Lung (tissue), 12 donors: ENCODE data around the gene CRK. TPM values are rescaled to one million over a fixed set of nuclear protein-coding genes. Genes with fewer than 3 reads are reported as not detected.
"Not testable (repeated sequence)": the region's sequence is repeated elsewhere in the genome, so short reads cannot be mapped to it uniquely, and the experiment has no call there.

ENCODE experiments used
- ATAC-seq: fragments of 200-7000 bp; cut with Tn5 transposase; one replicate; pipeline ENCODE4 v1.9.1; 2020; ENCODE audit warnings: moderate number of reproducible peaks; ENCODE audit not compliant: insufficient read depth, low FRiP score
- DNase-seq, 3 donors: peaks; one replicate each; pipeline ENCODE4 v3.0.0-alpha.2; 2013 to 2017
- H3K27ac ChIP-seq, 2 donors: one replicate each; pipeline ENCODE4 v1.5.1; 2013; ENCODE audit warnings: mild to moderate bottlenecking in 2 of 2, moderate library complexity in 2 of 2, control low read depth in 1 of 2, inconsistent platforms in 1 of 2, low read depth in 1 of 2, low read length in 1 of 2
- H3K27me3 ChIP-seq, 3 donors: one replicate each; pipeline ENCODE4 v1.5.1; 2013; ENCODE audit warnings: low read length in 2 of 3; ENCODE audit not compliant: control insufficient read depth in 3 of 3, insufficient read depth in 3 of 3
- H3K36me3 ChIP-seq, 4 donors: one replicate each; pipeline ENCODE4 v1.5.1; 2013; ENCODE audit warnings: low read length in 4 of 4, mild to moderate bottlenecking in 1 of 4, moderate library complexity in 1 of 4; ENCODE audit not compliant: control insufficient read depth in 4 of 4, insufficient read depth in 4 of 4
- H3K4me1 ChIP-seq, 5 donors: one replicate each; pipeline ENCODE4 v1.5.1; 2013; ENCODE audit warnings: low read length in 5 of 5, mild to moderate bottlenecking in 2 of 5, moderate library complexity in 1 of 5; ENCODE audit not compliant: control insufficient read depth in 5 of 5, insufficient read depth in 5 of 5
- H3K4me3 ChIP-seq: one replicate; pipeline ENCODE4 v1.5.1; 2013; ENCODE audit warnings: mild to moderate bottlenecking, control low read depth, moderate library complexity
- H3K9ac ChIP-seq, 2 donors: one replicate each; pipeline ENCODE4 v1.5.1; 2013; ENCODE audit warnings: low read length in 2 of 2, control low read depth in 1 of 2; ENCODE audit not compliant: insufficient read depth in 1 of 2
- H3K9me3 ChIP-seq, 4 donors: one replicate each; pipeline ENCODE4 v1.5.1; 2013; ENCODE audit warnings: low read length in 3 of 4, mild to moderate bottlenecking in 1 of 4, moderate library complexity in 1 of 4; ENCODE audit not compliant: control insufficient read depth in 4 of 4, insufficient read depth in 3 of 4
- WGBS, 2 donors: extraction: QIAGEN DNeasy Blood & Tissue Kit; methylation state at CpG; one replicate each; pipeline ENCODE4 v1.1.7; 2013; 5-methylcytosine and 5-hydroxymethylcytosine counted together
- polyA plus RNA-seq, 2 donors: library from polyadenylated mRNA; stranded (reverse); fragments of 200-250 nt; gene quantifications; one replicate each; pipeline ENCODE4 v1.2.1, GENCODE V29; 2013
- total RNA-seq, 2 donors: library from RNA; depleted of rRNA in 1 of 2; stranded (reverse); fragments of >200 nt in 1 of 2; gene quantifications; one replicate each; pipeline ENCODE4 v1.2.1, GENCODE V29; 2014 to 2021
- TF ChIP-seq, protein P1 (sequence below): IDR thresholded peaks from 2 replicates; pipeline ENCODE4 v1.5.1; 2012; ENCODE audit warnings: mild to moderate bottlenecking; ENCODE audit errors: control extremely low read depth, extremely low read depth
- donor health status: control.
- donor health status: control.
- donor health status: Bipolar disorder and iron deficiency.
- donor health status: healthy.
- donor health status: DM: yes; HTN: yes; CAD: no.

CRK gene
- total and polyA plus RNA-seq, 4 donors, result 29.3 to 67.5 (median 49.5) TPM

DNA sequence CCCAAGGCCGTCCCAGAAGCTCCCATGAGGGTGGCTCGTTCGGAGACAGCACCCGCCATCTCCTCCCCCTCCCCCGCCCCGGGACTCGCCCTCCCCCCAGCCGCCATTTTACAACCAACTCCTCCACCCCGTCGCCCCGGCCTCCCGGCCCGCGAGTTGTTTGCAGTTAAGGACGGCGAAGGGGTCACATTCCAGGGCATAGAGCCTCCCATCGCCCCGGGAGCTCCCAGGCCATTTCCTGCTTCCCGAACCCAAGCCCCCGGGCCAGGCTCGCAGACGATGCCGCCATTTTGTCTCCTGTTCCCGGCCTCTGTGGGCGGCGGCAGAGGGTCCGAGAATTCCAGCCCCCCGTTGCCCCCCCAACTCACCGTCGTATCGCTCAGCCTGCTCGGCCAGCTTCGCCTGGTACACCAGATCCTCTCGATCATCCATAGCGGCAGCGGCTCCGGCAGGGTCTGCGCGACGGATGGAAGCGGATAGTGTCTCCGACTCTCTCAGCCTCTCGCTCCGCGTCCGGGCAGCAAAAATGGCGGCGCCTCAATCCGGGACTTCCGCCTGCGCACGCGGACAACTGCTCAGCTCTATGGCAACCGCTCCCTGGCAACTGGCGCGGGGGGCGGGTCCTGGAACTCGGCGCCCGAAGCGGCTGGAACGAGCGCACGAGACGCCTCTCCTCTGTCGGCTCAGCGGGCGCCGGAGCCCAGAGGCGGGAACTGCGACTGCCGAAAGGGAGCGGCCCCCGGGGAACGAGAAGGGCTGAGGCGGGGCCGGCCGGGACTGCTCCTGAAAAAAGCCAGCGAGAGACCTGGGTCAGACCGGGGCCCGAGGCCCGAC is 56.1 kb downstream of the CRK start, which contains the start of gene YWHAE:
TSS of gene YWHAE (minus strand) at position 544 of the 834 bp plus-strand sequence. CDS start at position 432, 112 bp downstream.
- H3K27ac ChIP-seq, result peak within 1 kb of the TSS; percentile 95 to 97
- peak within 1 kb of the TSS; percentile 94 for H3K4me3 ChIP-seq
- no peaks in the 10 kb centered on the region for H3K9me3 ChIP-seq
- peak; percentile 97 for ATAC-seq
- H3K27me3 ChIP-seq, result no peaks in the 10 kb centered on the region
- TF ChIP-seq, protein P1, sequence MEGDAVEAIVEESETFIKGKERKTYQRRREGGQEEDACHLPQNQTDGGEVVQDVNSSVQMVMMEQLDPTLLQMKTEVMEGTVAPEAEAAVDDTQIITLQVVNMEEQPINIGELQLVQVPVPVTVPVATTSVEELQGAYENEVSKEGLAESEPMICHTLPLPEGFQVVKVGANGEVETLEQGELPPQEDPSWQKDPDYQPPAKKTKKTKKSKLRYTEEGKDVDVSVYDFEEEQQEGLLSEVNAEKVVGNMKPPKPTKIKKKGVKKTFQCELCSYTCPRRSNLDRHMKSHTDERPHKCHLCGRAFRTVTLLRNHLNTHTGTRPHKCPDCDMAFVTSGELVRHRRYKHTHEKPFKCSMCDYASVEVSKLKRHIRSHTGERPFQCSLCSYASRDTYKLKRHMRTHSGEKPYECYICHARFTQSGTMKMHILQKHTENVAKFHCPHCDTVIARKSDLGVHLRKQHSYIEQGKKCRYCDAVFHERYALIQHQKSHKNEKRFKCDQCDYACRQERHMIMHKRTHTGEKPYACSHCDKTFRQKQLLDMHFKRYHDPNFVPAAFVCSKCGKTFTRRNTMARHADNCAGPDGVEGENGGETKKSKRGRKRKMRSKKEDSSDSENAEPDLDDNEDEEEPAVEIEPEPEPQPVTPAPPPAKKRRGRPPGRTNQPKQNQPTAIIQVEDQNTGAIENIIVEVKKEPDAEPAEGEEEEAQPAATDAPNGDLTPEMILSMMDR, result no peak
- H3K36me3 ChIP-seq, result peaks cover 0 to 13% (median 4%) of the 10 kb centered on the region in 4 donors
- DNase-seq, result peak; percentile 98
- H3K9ac ChIP-seq, result peak within 1 kb of the TSS; percentile 86 to 97
- 0 to 1% methylated on average over 82 of the region's 82 CpGs for WGBS, 2 donors
- H3K4me1 ChIP-seq, result peaks cover 6 to 17% (median 8%) of the 10 kb centered on the region in 5 donors

DNA sequence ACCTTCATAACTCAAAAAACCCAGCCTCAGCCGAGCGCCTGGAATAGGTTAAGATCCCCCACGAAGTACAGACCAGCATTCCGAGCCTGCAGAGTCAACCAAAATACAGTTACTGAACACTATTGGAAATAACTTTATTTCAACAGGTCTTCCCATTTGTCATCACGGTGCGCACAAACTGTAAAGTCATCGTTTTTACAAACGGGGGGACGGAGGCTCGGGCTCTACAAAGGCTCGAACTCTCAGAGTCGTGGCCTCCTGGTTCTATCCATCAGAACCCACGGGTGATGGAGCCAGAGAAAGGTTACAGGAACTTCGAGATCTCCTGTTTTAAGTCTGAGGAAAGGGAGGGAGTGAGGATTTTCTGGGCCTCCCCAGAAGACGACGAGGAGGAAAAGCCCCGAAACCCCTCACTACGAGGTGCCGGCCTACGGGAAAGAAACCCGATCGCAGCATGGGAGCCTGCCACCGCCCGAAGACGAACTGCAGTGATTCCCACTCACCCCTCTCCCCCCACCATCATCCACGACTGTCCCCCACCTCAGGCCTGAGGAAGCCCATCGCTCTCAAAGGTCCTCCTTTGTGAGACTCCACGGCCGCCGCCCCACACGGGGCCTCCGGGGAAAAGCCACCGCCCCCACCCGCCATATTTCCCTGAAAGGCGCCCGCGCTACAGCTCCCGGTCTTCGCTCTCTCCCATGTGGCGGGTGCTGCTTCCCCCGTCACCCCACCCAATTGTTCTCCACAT is 56.9 kb downstream of the CRK start:
- DNase-seq (peak; percentile 24 to 48 (median 43)), ATAC-seq (peak; percentile 21)
- WGBS, 2 donors, result 0% methylated on average over 38 to 41 of the region's 41 CpGs
- H3K4me3 ChIP-seq, result peak overlapping the region; percentile 94
- TF ChIP-seq, protein P1, result no peak
- peak overlapping the region; percentile 95 to 97 for H3K27ac ChIP-seq
- peak overlapping the region; percentile 86 to 97 for H3K9ac ChIP-seq
- no peaks in the 10 kb centered on the region for H3K27me3 ChIP-seq
- H3K4me1 ChIP-seq, result peaks cover 8 to 17% (median 10%) of the 10 kb centered on the region in 5 donors
- no peaks in the 10 kb centered on the region for H3K9me3 ChIP-seq
- peaks cover 0 to 13% (median 4%) of the 10 kb centered on the region in 4 donors for H3K36me3 ChIP-seq

DNA sequence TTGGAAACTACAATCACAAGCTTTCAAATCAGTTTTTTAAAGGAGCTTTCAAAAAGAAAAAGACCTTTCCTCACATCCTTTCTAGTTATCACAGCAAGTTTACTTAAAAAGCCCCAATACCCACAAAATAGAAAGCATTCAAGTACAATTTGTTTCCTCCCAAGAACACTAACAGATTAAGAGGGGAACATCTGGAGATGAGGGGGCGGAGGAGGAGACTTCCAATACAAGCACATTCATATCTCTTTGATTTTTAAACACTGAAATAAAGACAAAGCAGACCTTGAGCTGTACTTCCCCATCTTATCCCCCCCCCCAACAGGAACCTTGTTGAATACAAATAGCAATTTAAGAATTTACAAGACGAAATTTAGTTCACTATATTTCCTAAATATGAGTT is 58.0 kb downstream of the CRK start:
- H3K9me3 ChIP-seq, result no peaks in the 10 kb centered on the region
- peaks cover 0 to 13% (median 5%) of the 10 kb centered on the region in 4 donors for H3K36me3 ChIP-seq
- H3K4me1 ChIP-seq, result peaks cover 8 to 17% (median 11%) of the 10 kb centered on the region in 5 donors
- no peak overlapping the region for H3K4me3 ChIP-seq
- ATAC-seq (no peak), DNase-seq (peak in 1 of 3 donors; percentile 18)
- no peak overlapping the region for H3K27ac ChIP-seq
- TF ChIP-seq, protein P1, result no peak
- WGBS, 2 donors, result 6 to 11% methylated on average over 2 of the region's 2 CpGs
- H3K27me3 ChIP-seq, result no peaks in the 10 kb centered on the region
- peak overlapping the region; percentile 86 to 97 for H3K9ac ChIP-seq

DNA sequence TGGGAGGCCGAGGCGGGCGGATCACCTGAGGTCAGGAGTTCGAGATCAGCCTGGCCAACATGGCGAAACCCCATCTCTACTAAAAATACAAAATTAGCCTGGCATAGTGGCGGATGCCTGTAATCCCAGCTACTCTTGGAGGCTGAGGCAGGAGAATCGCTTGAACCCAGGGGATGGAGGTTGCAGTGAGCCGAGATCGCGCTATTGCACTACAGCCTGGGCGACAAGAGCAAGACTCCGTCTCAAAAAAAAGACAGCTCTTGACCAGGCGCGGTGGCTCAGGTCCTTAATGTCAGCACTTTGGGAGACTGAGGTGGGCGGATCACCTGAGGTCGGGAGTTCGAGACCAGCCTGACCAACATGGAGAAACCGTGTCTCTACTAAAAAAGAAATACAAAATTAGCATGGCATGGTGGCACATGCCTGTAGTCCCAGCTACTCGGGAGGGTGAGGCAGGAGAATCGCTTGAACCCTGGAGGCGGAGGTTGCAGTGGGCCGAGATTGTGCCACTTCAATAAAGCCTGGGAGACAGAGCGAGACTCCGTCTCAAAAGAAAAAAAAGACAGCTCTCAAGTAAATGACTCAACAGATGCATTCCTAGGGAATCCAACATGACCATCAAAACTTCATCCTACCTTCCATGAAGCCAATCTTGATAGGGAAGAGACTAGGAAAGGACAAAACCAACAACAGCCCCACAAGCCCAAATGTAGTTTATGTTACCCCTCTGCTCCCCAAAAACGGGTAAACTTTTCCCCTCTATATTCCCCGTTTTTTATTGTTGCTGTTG is 60.0 kb downstream of the CRK start:
- Histone ChIP-seq H3K4me1 (peaks cover 8 to 28% (median 17%) of the 10 kb centered on the region in 5 donors), H3K36me3 (peaks cover 0 to 13% (median 6%) of the 10 kb centered on the region in 4 donors)
- H3K27me3 ChIP-seq, H3K4me3 ChIP-seq, H3K9me3 ChIP-seq, DNase-seq, H3K9ac ChIP-seq, H3K27ac ChIP-seq, ATAC-seq: not testable (repeated sequence)
- WGBS, 2 donors, result 89 to 91% methylated on average over 26 of the region's 26 CpGs
